OCI-LY7 (cell line): ENCODE results near the gene G2E3.

Experiments
- EZH2phosphoT487 ChIP-seq: fragments of 200-600 bp; sonication (generic); IDR thresholded peaks from 2 replicates; pipeline ENCODE4 v1.6.1; 2018; ENCODE audit warnings: low read depth, borderline replicate concordance, mild to moderate bottlenecking, mixed run types, antibody characterized with exemption, low read length, moderate library complexity, mixed read lengths
- TF ChIP-seq, protein P1 (sequence below): fragments of 200-600 bp; sonication (generic); conservative IDR thresholded peaks from 2 replicates; pipeline ENCODE4 v1.5.1; 2014; ENCODE audit warnings: mild to moderate bottlenecking, antibody characterized with exemption, low read length, moderate library complexity, mixed read lengths

DNA sequence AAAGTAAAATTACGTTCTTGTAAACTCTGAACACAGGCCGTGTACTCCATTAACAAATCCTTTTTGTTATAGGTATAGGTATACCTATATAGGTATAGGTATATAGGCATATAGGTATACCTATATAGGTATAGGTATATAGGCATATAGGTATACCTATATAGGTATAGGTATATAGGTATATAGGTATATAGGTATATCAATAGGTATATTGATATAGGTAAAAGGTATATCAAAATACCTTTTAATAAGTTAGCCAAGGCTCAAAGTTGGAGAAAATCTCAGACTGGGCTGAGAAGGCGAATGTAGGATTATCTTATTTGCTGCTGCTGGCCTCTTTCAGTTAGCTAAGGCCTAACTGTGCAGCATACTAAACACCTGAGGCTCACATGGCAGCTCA, 66.6 kb downstream of the G2E3 start:
- TF ChIP-seq, protein P1, sequence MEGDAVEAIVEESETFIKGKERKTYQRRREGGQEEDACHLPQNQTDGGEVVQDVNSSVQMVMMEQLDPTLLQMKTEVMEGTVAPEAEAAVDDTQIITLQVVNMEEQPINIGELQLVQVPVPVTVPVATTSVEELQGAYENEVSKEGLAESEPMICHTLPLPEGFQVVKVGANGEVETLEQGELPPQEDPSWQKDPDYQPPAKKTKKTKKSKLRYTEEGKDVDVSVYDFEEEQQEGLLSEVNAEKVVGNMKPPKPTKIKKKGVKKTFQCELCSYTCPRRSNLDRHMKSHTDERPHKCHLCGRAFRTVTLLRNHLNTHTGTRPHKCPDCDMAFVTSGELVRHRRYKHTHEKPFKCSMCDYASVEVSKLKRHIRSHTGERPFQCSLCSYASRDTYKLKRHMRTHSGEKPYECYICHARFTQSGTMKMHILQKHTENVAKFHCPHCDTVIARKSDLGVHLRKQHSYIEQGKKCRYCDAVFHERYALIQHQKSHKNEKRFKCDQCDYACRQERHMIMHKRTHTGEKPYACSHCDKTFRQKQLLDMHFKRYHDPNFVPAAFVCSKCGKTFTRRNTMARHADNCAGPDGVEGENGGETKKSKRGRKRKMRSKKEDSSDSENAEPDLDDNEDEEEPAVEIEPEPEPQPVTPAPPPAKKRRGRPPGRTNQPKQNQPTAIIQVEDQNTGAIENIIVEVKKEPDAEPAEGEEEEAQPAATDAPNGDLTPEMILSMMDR, result no peak
- no peak for TF ChIP-seq EZH2phosphoT487
